Chondrocyte (in vitro differentiated cells): ENCODE measurements around the gene SMIM44. TPM values are rescaled to one million over a fixed set of nuclear protein-coding genes. Genes with fewer than 3 reads are reported as not detected.
"Not testable (repeated sequence)": the region's sequence is repeated elsewhere in the genome, so short reads cannot be mapped to it uniquely, and the experiment has no call there.

ENCODE experiments used
- DNase-seq: peaks from one replicate; pipeline ENCODE4 v3.0.0; 2021; ENCODE audit warnings: mixed read lengths, low spot score
- H3K27ac Mint-ChIP-seq: one replicate; pipeline ENCODE4 v1.8.0; 2021; ENCODE audit warnings: mild to moderate bottlenecking, moderate library complexity, mixed read lengths; ENCODE audit not compliant: unreplicated experiment
- H3K27me3 Mint-ChIP-seq: 2 replicates; pipeline ENCODE4 v1.8.0; 2021; ENCODE audit warnings: low read depth, mixed read lengths
- H3K36me3 Mint-ChIP-seq: 2 replicates; pipeline ENCODE4 v1.8.0; 2021; ENCODE audit warnings: low read depth, mixed read lengths
- H3K4me1 Mint-ChIP-seq: 2 replicates; pipeline ENCODE4 v1.8.0; 2021; ENCODE audit warnings: low read depth, mild to moderate bottlenecking, mixed read lengths
- H3K4me3 Mint-ChIP-seq: one replicate; pipeline ENCODE4 v1.8.0; 2021; ENCODE audit warnings: mild to moderate bottlenecking, moderate library complexity, mixed read lengths; ENCODE audit not compliant: unreplicated experiment
- H3K9me3 Mint-ChIP-seq: 2 replicates; pipeline ENCODE4 v1.8.0; 2021; ENCODE audit warnings: low read depth, mixed read lengths
- long read RNA-seq: library from polyadenylated mRNA; stranded (forward); transcript quantifications from one replicate; pipeline ENCODE4 v2.0.0, GENCODE V29; 2021
- total RNA-seq: library from RNA; stranded (reverse); gene quantifications from 3 replicates; pipeline ENCODE4 v1.2.1, GENCODE V29; 2021
- TF ChIP-seq, protein P1 (sequence below): fragments of 200-600 bp; sonication (generic); IDR thresholded peaks from 2 replicates; pipeline ENCODE4 v1.5.0; 2021; ENCODE audit warnings: antibody characterized with exemption, mild to moderate bottlenecking, moderate library complexity

The SMIM44 gene
- total RNA-seq: not detected in 3 replicates
- long read RNA-seq: 0 reads

DNA sequence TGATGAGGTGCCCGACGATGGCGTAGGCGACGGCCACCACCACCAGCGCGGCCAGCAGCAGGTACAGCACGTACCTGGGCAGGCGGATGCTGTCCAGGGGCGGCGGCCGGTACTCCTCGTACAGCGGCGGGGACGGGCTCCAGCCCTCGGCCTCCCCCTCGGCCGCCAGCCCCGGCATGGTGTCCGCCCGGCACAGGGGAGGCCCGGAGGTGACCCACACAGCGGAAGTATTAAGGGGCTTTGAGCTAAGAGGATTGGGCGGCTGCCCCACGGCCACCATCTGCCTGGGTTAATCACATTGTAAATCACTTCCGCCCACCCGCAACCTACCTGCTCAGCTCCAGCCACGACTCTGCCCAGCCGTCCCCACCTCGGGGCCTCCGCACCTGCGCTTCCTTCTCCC is at the start of gene SMIM44:
SMIM44 (minus strand) TSS at position 216 of the 403 bp plus-strand sequence; CDS start at position 178, 38 bp downstream.
- H3K4me3 Mint-ChIP-seq: no peak within 1 kb of the TSS
- H3K4me1 Mint-ChIP-seq: no peaks in the 10 kb centered on the region
- TF ChIP-seq, protein P1, sequence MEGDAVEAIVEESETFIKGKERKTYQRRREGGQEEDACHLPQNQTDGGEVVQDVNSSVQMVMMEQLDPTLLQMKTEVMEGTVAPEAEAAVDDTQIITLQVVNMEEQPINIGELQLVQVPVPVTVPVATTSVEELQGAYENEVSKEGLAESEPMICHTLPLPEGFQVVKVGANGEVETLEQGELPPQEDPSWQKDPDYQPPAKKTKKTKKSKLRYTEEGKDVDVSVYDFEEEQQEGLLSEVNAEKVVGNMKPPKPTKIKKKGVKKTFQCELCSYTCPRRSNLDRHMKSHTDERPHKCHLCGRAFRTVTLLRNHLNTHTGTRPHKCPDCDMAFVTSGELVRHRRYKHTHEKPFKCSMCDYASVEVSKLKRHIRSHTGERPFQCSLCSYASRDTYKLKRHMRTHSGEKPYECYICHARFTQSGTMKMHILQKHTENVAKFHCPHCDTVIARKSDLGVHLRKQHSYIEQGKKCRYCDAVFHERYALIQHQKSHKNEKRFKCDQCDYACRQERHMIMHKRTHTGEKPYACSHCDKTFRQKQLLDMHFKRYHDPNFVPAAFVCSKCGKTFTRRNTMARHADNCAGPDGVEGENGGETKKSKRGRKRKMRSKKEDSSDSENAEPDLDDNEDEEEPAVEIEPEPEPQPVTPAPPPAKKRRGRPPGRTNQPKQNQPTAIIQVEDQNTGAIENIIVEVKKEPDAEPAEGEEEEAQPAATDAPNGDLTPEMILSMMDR: no peak
- peaks cover 2% of the 10 kb centered on the region for H3K36me3 Mint-ChIP-seq
- H3K27me3 Mint-ChIP-seq: peaks cover 9% of the 10 kb centered on the region
- H3K27ac Mint-ChIP-seq: no peak within 1 kb of the TSS
- DNase-seq: no peak
- H3K9me3 Mint-ChIP-seq: peaks cover 3% of the 10 kb centered on the region

- Mint-ChIP-seq H3K27ac (no peak overlapping the region), H3K36me3 (peaks cover 14% of the 10 kb centered on the region), H3K4me3 (no peak overlapping the region), H3K9me3 (no peaks in the 10 kb centered on the region), H3K27me3 (no peaks in the 10 kb centered on the region), H3K4me1 (no peaks in the 10 kb centered on the region)
- no peak for DNase-seq
- TF ChIP-seq, protein P1: no peak
Measured at GRCh38 chr19:3533033-3533432, 49.8 kb upstream of the SMIM44 start.

- no peaks in the 10 kb centered on the region for H3K4me1 Mint-ChIP-seq
- H3K36me3 Mint-ChIP-seq: peaks cover 14% of the 10 kb centered on the region
- H3K27ac Mint-ChIP-seq: peak overlapping the region; percentile 17
- DNase-seq: no peak
- TF ChIP-seq, protein P1: no peak
- H3K9me3 Mint-ChIP-seq: no peaks in the 10 kb centered on the region
- no peak overlapping the region for H3K4me3 Mint-ChIP-seq
- H3K27me3 Mint-ChIP-seq: no peaks in the 10 kb centered on the region
Measured at GRCh38 chr19:3532154-3532786, 49.0 kb upstream of the SMIM44 start.

GRCh38 chr19:3531716-3532115 is 48.5 kb upstream of the SMIM44 start:
- TF ChIP-seq, protein P1: no peak
- DNase-seq: no peak
- Mint-ChIP-seq H3K4me1 (no peaks in the 10 kb centered on the region), H3K27me3 (no peaks in the 10 kb centered on the region), H3K36me3 (peaks cover 17% of the 10 kb centered on the region), H3K4me3 (no peak overlapping the region), H3K27ac (no peak overlapping the region), H3K9me3 (no peaks in the 10 kb centered on the region)

DNA sequence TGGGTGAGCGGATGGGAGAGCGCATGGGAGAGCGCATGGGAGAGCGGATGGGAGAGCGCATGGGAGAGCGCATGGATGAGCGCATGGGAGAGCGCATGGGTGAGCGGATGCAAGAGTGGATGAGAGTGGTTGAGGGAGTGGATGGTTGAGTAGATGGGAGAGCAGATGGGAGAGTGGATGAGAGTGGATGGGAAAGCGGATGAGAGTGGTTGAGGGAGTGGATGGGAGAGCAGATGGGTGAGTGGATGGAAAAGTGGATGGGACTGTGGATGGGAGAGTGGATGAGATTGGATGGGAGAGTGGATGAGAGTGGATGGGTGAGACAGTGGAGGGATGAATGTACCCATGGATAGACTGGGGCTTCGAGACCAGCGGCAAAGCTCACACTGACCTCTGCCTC is 47.1 kb upstream of the SMIM44 start:
- no peak for DNase-seq
- Mint-ChIP-seq H3K27me3 (no peaks in the 10 kb centered on the region), H3K9me3 (no peaks in the 10 kb centered on the region), H3K27ac (no peak overlapping the region), H3K4me1 (no peaks in the 10 kb centered on the region), H3K36me3 (peaks cover 17% of the 10 kb centered on the region), H3K4me3 (no peak overlapping the region)
- TF ChIP-seq, protein P1: no peak

DNA sequence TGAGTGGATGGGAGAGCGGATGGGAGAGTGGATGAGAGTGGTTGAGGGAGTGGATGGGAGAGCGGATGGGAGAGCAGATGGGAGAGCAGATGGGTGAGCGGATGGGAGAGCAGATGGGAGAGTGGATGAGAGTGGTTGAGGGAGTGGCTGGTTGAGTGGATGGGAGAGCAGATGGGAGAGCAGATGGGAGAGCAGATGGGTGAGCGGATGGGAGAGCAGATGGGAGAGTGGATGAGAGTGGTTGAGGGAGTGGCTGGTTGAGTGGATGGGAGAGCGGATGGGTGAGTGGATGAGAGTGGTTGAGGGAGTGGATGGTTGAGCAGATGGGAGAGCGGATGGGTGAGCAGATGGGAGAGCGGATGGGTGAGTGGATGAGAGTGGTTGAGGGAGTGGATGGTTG is 46.1 kb upstream of the SMIM44 start:
- not testable (repeated sequence) for H3K27me3 Mint-ChIP-seq, H3K4me1 Mint-ChIP-seq, H3K27ac Mint-ChIP-seq, H3K9me3 Mint-ChIP-seq, H3K4me3 Mint-ChIP-seq, DNase-seq
- H3K36me3 Mint-ChIP-seq: peaks cover 15% of the 10 kb centered on the region
